CD4-positive, alpha-beta T cell treated with Interferon gamma for 1 hour (primary cell): ENCODE measurements around the gene NFIC.
"Not testable (repeated sequence)": the region's sequence is repeated elsewhere in the genome, so short reads cannot be mapped to it uniquely, and the experiment has no call there.

ENCODE experiments used
- DNase-seq: peaks from one replicate; pipeline ENCODE4 v3.0.0-alpha.2; 2020

Gene NFIC

GRCh38 chr19:3375221-3376090, 9.1 kb downstream of the NFIC start:
- DNase-seq = no peak

DNA sequence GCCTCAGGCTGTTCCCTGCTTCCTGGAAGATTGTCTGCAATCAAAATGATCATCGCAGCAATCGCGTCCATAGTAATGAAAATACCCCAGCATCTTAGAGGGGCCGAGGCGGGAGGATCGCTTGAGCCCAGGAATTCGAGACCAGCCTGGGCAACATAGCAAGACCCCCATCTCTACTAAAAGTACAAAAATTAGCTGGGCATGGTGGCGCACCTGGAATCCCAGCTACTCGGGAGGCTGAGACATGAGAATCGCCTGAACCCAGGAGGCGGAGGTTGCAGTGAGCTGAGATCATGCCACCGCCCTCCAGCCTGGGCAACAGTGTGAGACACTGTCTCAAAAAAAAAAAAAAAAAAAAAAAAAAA, 9.7 kb downstream of the NFIC start:
- DNase-seq = not testable (repeated sequence)

DNA sequence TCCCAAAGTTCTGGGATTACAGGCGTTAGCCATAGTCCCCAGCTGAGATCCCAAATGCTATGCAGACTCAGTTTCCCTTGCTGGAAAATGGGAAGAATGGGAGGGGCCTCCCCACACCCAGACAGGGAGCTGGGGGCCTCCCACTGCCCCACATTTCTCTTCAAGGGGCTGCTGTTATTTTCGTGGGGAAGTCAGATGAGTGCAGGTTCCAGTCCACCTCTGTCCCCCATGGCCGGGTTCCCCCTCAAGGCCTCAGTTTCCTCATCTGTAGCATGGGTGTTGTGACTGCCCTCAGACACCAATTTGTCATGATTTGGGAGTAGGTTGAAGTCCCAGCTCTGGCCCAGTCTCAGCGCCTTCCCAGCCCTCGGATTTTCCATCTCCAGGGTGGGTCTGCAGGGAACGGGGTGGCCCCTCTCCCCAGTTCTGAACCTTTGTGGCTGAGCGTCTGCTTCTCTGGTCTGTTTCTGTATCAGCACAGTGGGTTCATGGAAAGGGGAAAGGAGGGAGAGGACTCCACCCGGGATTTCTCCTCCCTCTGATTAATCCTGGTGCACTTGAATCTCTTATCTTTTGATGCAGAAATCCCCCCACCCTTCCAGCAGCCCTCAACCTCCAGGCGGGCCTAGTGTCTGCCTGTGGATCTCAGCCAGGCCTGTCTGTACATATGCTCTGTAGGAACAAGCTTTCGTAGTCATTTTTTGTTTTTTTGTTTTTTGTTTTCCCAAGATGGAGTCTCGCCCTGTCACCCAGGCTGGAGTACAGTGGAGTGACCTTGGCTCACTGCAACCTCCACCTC, 12.2 kb downstream of the NFIC start:
- no peak for DNase-seq

- DNase-seq = no peak
These were observed 14.4 kb downstream of the NFIC start for GRCh38 chr19:3380829-3381228.

GRCh38 chr19:3381701-3382372, 15.5 kb downstream of the NFIC start:
- DNase-seq = no peak

GRCh38 chr19:3382460-3383100, 16.2 kb downstream of the NFIC start:
- no peak for DNase-seq

DNA sequence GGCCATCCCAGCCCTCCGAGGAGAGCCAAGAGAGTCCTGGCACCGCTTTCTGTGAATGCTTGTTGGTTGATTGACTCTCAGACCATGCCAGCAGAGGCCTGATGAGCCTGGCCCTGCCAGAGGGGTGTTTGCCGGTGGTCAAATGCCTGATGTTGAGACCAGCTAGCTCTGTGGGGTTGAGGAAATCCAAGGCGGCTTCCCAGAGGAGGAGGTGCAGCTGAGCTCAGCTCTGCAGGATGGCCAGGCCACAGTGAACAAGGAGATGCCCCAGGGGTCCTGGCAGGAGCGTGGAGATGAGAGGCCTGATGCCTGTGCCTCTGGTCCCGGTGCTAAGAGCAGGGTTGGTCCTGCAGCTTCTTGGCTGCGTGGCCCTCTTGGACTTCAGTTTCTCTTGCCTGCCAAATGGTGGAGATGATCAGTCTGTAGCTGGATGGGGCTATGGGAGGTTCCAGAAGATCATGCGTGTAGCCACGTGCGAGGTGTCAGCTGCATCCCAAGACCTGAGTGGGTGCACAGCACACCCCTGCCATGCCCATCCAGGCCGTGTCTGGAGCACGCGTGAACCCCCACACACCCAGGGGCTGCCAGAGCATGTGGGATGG, 16.8 kb downstream of the NFIC start:
- DNase-seq = no peak

DNA sequence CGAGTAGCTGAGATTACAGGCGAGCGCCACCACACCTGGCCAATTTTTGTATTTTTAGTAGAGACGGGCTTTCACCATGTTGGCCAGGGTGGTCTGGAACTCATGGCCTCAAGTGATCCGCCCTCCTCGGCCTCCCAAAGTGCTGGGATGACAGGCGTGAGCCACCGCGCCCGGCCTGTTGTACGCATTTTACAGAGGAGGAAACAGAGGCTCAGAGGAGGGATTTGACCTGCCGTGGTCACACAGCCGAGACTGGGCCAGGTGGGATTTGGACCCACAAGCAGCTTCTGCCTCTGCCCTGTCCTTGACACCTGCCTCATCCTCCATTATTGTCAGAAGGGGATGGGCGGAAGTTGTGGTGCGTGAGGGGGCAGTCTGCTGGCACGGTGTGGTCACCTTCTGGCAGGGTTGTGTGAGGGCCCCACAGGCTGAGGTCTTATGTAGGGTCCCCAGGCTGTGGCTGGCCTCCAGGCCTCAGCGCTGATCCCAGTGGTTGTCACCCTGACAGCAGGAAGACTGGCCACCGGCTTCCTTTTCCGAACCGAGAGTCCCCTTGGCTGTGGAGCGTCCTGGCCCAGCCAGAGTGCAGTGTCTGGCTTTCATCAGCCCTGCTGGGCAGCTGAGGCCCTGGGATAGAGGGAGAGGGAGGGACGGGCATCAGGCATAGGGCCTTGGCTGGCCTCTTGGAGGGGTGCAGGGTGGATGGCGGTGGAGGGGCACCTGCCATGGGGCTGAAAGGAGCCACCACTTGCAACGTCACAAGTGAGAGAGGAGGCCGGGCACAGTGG, 20.3 kb downstream of the NFIC start:
- no peak for DNase-seq

GRCh38 chr19:3387645-3388589, 21.5 kb downstream of the NFIC start:
- DNase-seq = no peak

- no peak for DNase-seq
These were observed 23.0 kb downstream of the NFIC start for GRCh38 chr19:3389446-3389778.

- no peak for DNase-seq
These were observed 23.5 kb downstream of the NFIC start for GRCh38 chr19:3389876-3390371.

DNA sequence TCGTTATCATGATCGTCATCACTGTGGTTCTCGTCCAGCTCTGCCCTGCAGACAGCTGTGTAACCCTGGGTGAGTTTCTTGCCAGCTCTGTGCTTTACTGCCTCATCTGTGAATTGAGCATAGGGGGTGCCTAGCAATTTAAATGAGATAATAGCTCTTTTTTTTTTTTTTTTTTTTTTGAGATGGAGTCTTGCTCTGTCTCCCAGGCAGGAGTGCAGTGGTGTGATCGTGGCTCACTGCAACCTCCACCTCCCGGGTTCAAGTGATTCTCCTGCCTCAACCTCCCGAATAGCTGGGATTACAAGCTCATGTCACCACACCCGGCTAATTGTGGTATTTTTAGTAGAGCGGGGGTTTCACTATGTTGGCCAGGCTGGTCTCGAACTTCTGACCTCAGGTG, 25.5 kb downstream of the NFIC start:
- DNase-seq = not testable (repeated sequence)

- DNase-seq = no peak
These were observed 26.1 kb downstream of the NFIC start for GRCh38 chr19:3392480-3392879.

DNA sequence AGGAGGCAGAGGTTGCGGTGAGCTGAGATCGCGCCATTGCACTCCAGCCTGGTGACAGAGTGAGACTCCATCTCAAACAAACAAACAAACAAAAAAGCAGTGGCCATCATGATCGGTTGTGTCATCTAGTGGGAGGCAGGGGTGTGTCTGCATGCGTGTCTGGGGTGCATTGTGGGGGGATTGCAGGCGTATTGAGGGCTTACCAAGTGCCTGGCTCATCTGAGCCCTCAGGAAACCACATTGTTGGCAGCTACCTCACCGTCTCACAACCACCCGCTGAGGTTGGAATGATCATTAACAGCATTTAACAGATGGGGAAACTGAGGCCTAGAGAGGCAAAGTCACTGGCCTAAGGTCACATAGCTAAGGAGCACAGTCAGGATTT, 30.5 kb downstream of the NFIC start:
- DNase-seq = no peak

GRCh38 chr19:3397266-3398022, 31.1 kb downstream of the NFIC start:
- DNase-seq = no peak

GRCh38 chr19:3398114-3398899, 31.9 kb downstream of the NFIC start:
- no peak for DNase-seq

DNA sequence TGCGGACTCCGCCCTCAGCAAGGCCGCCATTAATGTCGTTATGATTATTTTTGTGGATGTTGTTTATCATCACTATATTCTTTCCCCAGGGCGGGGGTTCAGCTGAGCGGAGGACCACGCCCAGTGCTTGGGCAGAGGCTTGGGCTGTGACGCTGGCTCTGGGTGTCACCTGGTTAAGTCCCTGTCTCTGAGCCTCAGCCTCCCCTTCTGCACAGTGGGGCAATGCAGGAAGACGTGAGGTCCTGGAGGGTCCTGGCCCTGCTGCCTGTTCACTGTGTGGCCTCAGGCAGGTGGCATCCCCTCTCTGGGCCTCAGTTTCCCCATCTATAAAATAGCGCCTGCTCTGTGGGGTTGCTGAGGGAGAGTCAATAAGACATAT, 32.5 kb downstream of the NFIC start:
- DNase-seq = no peak

DNA sequence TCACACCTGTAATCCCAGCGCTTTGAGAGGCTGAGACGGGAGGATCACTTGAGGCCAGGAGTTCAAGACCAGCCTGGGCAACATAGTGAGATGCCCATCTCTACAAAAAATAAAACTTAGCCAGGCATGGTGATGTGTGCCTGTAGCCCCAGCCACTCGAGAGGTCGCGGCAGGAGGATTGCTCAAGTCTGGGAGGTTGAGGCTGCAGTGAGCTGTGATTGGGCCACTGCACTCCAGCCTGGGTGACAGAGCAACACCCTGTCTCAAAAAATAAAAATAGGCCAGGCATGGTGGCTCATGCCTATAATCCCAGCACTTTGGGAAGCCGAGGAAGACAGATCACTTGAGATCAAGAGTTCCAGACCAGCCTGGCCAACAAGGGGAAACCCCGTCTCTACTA, 32.9 kb downstream of the NFIC start:
- not testable (repeated sequence) for DNase-seq
